ENCODE measurements around the gene ANXA5. TPM values are rescaled to one million over a fixed set of nuclear protein-coding genes. Genes with fewer than 3 reads are reported as not detected.

Gene ANXA5
- total and polyA plus RNA-seq, 9 of the 15 experiments (the other 6 are each of a cell fraction or from before 2014, with no cell fraction given): 49.9 to 131 (median 84.5) TPM

DNA sequence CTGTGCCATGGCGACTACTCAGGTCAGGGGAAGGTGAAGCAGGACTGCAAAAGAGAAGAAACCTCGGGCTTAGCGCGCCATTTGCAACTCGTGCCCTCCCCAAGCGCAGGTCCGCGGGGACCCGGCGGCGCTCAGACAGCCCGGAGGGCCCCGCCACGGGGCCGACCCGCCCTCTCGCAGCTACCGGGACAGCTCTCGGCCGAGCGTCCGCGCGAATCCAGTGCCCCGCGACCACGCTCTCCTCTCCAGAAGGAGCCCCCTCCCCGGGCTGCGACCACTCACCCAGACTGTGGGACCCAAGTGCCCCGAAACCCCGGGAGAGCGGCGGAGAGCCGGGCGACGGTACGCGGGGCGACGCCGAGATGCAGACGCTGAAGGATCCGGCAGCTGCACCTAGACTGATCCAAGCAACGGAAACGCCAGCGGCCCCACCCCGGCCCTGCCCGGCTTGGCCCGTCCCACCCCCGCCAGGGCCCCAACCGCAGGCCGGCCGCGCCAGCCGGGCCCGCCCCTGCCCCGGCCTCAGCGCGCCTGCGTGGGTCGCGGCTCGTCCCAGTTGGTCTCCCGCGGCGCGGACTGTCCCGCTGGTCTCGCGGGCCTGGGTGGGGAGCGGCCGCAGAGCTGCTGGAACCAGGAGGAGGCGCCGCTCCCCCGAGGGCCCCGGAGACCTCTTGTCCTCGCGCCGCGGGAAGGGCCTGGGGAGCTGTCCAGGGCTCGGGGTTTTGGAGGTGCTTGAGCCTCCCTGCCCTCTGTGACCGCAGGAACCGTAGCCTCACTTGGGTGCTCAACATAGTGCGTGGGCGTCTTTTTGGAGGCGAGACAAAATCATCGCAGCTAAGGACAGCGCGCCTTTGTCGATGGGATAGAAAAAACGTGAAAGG, at the start of gene ANXA5 (continued):
- TF ChIP-seq RBM34 (IDR thresholded peaks at IDR 0.05; ENCODE audit: borderline replicate concordance, insufficient read depth, low read length) (no peak), KLF6 (CRISPR knock-in tag; IDR thresholded peaks at IDR 0.05; ENCODE audit: borderline replicate concordance) (no peak), SAFB (IDR thresholded peaks at IDR 0.05; ENCODE audit: borderline replicate concordance, low read depth, low read length) (peak; percentile 96), SMARCE1 (IDR thresholded peaks at IDR 0.05) (0 out of 2 replicates have a peak, but pooled peaks have one; percentile 35), CXXC5 (CRISPR knock-in tag; IDR thresholded peaks at IDR 0.05) (peak; percentile 78), IRF2 (CRISPR knock-in tag; IDR thresholded peaks at IDR 0.05) (no peak), ARNT (IDR thresholded peaks at IDR 0.05) (no peak), MTF1 (CRISPR knock-in tag; IDR thresholded peaks at IDR 0.05; ENCODE audit: borderline replicate concordance) (no peak), TBL1XR1 (IDR thresholded peaks at IDR 0.05; ENCODE audit: low read length in 2 of 2) (no peak), PHF20 (IDR thresholded peaks at IDR 0.05; ENCODE audit: partially characterized antibody) (peak; percentile 22), ASH1L (IDR thresholded peaks at IDR 0.05; ENCODE audit: borderline replicate concordance, low read depth, partially characterized antibody) (no peak), SRSF1 (IDR thresholded peaks at IDR 0.05; ENCODE audit: low read depth, low read length) (no peak), ELF1 (tag; IDR thresholded peaks at IDR 0.05) (no peak; the same call in 1 of the 2 replicates), IFI16 (CRISPR knock-in tag; IDR thresholded peaks at IDR 0.05) (no peak), ETS2 (tag; IDR thresholded peaks at IDR 0.05; ENCODE audit: borderline replicate concordance, poor library complexity, severe bottlenecking) (no peak), SLC30A9 (CRISPR knock-in tag; IDR thresholded peaks at IDR 0.05) (no peak), GATAD2B (IDR thresholded peaks at IDR 0.05; ENCODE audit: borderline replicate concordance) (peak; percentile 99)
- TF ChIP-seq, protein P1, sequence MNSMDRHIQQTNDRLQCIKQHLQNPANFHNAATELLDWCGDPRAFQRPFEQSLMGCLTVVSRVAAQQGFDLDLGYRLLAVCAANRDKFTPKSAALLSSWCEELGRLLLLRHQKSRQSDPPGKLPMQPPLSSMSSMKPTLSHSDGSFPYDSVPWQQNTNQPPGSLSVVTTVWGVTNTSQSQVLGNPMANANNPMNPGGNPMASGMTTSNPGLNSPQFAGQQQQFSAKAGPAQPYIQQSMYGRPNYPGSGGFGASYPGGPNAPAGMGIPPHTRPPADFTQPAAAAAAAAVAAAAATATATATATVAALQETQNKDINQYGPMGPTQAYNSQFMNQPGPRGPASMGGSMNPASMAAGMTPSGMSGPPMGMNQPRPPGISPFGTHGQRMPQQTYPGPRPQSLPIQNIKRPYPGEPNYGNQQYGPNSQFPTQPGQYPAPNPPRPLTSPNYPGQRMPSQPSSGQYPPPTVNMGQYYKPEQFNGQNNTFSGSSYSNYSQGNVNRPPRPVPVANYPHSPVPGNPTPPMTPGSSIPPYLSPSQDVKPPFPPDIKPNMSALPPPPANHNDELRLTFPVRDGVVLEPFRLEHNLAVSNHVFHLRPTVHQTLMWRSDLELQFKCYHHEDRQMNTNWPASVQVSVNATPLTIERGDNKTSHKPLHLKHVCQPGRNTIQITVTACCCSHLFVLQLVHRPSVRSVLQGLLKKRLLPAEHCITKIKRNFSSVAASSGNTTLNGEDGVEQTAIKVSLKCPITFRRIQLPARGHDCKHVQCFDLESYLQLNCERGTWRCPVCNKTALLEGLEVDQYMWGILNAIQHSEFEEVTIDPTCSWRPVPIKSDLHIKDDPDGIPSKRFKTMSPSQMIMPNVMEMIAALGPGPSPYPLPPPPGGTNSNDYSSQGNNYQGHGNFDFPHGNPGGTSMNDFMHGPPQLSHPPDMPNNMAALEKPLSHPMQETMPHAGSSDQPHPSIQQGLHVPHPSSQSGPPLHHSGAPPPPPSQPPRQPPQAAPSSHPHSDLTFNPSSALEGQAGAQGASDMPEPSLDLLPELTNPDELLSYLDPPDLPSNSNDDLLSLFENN (IDR thresholded peaks at IDR 0.05; ENCODE audit: low read depth in 2 of 2, low read length in 2 of 2): no peak
- TF ChIP-seq, protein P2, sequence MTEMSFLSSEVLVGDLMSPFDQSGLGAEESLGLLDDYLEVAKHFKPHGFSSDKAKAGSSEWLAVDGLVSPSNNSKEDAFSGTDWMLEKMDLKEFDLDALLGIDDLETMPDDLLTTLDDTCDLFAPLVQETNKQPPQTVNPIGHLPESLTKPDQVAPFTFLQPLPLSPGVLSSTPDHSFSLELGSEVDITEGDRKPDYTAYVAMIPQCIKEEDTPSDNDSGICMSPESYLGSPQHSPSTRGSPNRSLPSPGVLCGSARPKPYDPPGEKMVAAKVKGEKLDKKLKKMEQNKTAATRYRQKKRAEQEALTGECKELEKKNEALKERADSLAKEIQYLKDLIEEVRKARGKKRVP (CRISPR knock-in tag; IDR thresholded peaks at IDR 0.05): no peak
- TF ChIP-seq, protein P3, sequence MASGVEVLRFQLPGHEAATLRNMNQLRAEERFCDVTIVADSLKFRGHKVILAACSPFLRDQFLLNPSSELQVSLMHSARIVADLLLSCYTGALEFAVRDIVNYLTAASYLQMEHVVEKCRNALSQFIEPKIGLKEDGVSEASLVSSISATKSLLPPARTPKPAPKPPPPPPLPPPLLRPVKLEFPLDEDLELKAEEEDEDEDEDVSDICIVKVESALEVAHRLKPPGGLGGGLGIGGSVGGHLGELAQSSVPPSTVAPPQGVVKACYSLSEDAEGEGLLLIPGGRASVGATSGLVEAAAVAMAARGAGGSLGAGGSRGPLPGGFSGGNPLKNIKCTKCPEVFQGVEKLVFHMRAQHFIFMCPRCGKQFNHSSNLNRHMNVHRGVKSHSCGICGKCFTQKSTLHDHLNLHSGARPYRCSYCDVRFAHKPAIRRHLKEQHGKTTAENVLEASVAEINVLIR (CRISPR knock-in tag; IDR thresholded peaks at IDR 0.05): no peak
- TF ChIP-seq, protein P4, sequence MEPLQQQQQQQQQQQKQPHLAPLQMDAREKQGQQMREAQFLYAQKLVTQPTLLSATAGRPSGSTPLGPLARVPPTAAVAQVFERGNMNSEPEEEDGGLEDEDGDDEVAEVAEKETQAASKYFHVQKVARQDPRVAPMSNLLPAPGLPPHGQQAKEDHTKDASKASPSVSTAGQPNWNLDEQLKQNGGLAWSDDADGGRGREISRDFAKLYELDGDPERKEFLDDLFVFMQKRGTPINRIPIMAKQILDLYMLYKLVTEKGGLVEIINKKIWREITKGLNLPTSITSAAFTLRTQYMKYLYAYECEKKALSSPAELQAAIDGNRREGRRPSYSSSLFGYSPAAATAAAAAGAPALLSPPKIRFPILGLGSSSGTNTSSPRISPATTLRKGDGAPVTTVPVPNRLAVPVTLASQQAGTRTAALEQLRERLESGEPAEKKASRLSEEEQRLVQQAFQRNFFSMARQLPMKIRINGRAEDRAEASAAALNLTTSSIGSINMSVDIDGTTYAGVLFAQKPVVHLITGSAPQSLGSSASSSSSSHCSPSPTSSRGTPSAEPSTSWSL (CRISPR knock-in tag; IDR thresholded peaks at IDR 0.05; ENCODE audit: borderline replicate concordance): no peak
